HG02970 (cell line): ENCODE measurements around the gene CENPM.
"Not testable (repeated sequence)": the region's sequence is repeated elsewhere in the genome, so short reads cannot be mapped to it uniquely, and the experiment has no call there.

ENCODE experiments used
- ATAC-seq: cut with Tn5 transposase; IDR thresholded peaks from one replicate; pipeline ENCODE4 v1.9.1; 2021; ENCODE audit warnings: mild to moderate bottlenecking, moderate library complexity, moderate number of reproducible peaks; ENCODE audit not compliant: unreplicated experiment, low FRiP score

CENPM gene

DNA sequence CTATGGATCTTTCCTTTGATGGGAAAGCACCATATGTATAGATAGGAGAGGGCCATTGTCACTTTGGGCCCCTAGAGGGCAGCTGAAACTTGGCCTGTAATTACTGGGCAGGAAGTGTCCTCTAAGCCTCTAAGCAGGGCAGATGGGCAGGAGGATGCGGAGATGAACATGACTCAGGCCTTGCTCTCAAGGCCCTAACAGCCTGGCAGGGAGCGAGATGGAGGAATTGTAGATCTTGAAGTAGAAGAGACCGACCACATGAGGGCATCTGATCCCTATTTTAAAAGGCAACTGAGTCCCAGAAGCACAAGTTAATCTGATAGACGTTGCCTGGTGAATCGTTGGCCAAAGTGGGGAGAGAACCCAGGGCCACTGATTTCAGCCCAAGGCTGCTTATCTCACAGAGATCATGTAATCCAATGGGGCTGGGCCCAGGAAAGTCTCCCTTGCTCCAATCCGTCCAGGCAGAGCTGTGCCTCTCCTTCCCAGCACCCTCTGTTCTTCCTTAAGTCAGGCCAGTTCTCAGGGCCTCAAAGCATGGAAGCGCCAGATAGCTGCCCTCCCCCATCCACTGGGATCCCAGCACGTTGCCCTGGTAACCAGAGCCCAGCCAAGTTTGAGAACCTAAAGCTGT lies 19.8 kb upstream of the CENPM start:
- ATAC-seq, result no peak

DNA sequence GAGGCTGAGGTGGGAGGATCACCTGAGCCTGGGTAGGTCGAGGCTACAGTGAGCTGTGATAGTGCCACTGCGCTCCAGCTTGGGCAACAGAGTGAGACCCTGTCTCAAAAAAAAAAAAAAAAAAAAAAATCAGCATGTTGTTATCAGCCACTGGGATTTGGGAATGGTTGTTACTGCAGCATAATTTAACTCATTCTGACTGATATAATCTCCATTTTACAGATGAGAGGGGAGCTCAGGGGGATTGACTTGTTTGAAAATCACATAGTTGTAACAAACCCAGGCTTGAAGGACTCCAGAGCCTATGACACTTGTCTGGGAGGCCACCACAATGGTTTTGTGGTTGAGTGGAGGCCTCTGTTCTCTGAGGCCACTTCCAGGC lies 19.3 kb upstream of the CENPM start:
- no peak for ATAC-seq

DNA sequence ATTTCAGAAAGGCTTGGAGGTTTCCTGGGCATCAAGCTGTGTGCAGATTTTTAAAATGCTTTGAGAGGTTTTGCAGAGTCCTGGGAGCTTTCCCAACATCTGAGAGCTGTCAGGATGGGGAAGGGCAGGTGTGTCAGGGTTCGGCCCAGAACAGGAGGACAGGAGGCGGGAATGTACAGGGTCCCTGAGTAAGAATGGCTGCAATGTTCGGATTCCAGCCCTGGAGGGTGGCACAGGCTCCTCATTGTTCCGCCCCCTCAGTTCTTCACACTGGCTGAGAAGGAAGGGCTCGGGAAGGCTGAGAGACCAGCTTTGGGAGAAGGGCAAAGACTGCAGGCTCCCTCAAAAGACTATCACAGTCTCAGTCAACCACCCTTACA lies 17.1 kb upstream of the CENPM start:
- ATAC-seq, result no peak

DNA sequence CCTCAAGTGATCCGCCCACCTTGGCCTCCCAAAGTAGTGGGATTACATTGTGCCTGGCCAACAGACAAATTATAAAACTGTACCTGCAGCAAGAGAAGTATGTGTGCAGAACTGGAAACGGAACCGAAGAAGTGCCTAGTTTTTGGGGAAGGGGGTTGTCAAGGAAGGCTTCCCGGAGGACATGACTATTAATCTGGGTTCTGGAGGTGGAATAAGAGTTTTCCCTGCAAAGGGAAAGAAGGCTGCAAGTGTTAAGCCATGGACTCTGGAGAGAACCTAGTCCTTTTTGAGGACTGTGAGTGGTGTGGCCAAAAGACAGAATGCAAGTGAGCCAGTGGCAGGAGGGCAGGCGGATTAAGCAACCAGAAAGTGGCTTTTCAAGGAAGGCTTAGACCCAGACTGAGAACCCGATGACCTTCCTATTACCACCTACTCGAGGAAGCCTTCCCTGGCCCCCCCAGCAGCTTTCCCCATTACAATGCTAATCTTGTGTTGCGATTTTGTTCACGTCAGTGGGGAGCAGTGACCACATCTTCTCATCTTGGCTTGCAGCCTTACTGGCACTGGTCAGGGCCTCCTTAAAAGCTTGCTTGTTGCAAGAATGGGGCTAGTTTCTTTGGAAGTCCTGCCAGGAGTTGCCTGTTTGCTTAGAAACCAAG lies 16.6 kb upstream of the CENPM start:
- ATAC-seq, result no peak

DNA sequence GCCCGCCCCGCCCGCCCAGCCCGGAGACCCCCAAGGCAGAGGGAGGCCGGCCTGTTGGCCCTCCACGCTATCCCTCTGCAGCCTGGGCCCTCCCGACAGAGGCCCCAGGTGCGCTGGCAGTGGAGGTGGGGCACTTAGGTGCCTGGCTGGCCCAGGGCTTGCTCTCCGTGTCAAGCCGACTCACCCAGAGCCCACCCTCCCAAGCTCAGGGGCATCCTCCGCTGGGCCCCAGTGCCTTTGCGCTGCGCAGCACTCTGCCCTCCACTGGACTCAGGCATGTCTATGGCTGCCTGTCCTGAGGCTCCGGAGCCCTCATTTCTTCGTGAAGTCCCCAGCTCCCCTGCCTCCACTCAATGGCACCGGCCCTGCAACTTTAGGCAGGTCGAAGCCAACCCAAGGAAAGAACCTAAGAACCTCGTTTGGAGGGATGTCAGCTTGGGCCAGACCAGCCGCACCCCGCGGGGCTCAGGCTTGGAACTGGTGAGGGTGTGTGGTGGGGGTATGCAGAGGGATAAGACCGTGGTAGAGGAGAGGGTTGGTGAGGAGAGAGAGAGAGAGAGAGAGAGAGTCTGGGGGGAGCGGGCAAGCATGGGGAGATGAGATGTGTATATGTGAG lies 11.1 kb upstream of the CENPM start:
- no peak for ATAC-seq

DNA sequence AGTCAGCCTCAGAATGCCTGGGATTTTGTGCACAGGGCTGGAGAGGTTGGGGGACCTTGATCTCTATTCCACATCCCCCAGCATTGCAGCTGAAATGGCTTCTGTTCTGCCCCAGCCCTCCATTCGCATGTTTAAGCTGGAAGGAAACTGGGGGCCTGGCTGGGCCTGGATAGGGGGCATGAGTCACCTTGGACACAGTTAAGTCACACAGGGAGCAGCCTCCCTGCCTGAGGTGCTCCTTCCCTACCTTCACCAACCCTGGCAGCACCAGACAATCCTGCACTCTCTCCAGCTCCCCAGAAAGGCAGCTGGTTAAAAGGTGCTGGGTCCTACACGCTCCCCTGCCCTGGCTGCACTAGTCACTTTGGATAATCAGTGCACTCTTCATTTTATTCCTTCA lies 5.8 kb upstream of the CENPM start:
- ATAC-seq, result no peak

DNA sequence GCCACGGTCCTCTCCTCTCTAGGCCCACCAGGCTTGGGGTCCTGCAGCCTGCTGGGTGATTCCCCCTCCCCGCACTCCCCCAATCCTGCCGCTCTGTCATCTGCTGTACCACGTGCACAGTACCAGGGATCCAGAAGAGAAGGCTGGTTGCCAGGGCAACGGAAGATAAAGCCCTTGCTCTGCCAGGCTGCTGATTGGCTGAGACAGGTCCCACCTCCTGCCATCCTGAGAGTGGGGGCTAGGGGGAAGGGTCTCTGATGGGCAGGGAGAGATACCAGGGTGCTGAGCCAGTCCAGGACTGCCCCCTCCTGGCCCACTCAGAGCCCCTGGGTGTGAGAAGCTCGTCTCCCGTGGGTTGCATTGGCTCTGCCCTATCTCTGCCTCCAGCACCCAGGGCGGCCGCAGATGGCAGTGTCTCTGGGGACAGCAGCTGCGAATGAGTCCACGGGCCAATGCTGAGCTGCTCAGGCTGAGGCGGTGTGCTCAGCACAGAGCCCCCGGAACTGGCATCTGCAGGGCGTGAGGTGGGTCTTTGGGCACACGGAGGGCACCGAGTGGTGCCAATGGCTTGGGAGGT lies 5.0 kb upstream of the CENPM start, which contains the start of gene SMIM45:
Gene SMIM45, plus strand, starts transcription at position 253 of the 577 bp plus-strand sequence.
- no peak for ATAC-seq

DNA sequence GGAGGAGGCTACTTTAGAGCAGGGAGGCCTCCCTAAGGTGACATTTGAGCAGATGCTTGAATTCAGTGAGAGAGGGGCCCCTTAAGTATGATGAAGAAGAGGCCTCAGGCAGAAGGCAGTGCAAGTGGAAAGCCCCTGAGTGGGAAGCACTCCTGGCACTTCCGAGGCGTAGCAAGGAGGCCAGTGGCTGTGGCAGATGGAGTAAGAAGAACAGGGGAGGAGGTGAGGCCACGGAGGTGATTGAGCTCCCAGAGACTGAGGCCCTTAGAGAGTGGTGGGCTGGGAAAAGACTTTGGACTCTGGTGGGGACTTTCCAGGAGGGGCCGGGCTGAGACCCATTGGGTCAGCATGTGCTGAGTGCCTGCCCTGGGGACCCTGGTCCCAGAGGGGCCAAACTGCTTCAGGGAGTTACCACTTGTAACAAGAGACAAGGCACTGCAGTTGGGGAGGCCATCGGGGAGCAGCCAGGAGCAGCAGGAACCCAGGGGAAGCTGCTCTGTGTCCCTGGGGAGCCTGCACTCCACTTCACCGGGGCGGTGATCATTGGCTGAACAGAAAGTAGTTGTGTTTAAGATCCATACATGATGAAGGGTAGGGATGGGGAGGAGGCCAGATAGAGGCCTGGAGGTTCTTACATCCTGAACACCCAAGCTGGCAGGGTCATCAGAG lies 2.5 kb upstream of the CENPM start:
- no peak for ATAC-seq

DNA sequence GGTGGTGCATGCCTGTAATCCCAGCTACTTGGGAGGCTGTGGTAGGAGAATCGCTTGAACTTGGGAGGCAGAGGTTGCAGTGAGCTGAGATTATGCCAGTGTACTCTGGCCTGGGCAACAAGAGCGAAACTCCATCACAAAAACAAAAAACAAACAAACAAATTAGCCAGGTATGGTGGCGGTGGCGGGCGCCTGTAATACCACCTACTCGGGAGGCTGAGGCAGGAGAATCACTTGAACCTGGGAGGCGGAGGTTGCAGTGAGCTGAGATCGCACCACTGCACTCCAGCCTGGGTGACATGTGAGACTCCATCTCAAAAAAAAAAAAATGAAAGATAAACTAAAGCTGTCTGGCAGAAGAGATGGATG lies 2.0 kb upstream of the CENPM start:
- ATAC-seq, result not testable (repeated sequence)

DNA sequence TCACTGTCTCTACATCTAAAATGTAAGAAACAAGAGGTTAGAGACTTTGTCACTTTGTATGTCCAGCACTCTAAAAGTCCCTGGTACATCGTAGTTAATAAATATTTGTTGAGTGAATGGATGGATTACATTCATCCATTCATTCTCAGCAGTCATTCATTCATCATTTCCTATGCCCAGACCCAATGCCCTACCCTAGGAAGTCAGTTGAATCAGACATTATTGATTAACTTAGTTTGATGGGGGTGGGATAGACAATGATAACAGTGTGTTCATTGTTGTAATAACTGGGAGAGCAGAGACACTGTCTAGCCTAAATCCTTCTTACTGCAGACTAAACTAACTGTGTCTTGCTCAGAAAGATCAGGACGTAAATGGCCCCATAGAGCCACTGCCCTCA lies 1.2 kb upstream of the CENPM start:
- no peak for ATAC-seq

DNA sequence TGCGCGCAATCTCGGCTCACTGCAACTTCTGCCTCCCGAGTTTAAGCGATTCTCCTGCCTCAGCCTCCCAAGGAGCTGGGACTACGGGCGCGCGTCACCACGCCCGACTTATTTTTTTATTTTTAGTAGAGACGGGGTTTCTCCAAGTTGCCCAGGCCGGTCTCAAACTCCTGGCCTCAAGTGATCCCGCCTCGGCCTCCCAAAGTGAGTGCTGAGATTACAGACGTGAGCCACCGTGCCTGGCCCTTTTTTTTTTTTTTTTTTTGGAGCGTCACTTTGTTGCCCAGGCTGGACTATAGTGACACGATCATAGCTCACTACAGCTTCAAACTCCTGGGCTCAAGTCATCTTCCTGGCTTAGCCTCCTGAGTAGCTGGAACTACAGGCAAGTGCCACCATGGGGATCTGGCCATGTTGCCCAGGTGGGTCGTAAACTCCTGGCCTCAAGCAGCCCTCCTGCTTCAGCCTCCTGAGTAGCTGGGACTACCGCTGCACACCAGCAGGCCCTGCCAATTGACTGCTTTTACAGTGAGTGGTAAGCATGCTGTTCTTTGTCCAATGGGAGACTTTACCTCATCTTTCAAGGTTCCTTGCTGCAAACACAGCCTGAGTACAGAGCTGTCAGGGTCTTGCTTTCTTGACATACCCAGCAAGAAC lies 600 bp upstream of the CENPM start:
- no peak for ATAC-seq

DNA sequence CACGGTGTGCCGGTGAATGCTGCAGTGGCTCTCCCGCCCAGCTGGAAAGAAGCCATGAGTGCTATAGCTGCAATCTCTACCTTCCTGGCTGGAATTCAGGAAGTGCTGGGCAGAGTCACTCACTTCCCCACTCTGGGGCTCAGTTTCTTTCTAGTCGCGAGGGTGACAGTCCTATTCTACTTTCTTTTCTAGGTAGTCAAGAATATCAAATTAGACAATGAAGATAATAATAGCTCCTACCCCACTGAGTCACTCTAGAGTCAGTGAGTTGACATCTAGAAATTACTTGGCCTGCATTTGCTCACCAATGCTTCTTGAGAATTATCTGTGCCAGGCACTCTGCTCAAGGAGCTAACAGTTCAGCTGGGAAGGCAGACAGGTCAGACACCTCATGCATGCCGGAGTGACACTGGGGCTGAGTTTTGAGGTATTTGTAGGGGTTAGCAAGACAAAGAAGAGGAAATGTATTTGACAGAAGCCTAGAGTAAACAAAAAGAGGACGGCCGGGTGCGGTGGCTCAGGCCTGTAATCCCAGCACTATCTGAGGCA lies 3.2 kb downstream of the CENPM start:
- ATAC-seq, result no peak

DNA sequence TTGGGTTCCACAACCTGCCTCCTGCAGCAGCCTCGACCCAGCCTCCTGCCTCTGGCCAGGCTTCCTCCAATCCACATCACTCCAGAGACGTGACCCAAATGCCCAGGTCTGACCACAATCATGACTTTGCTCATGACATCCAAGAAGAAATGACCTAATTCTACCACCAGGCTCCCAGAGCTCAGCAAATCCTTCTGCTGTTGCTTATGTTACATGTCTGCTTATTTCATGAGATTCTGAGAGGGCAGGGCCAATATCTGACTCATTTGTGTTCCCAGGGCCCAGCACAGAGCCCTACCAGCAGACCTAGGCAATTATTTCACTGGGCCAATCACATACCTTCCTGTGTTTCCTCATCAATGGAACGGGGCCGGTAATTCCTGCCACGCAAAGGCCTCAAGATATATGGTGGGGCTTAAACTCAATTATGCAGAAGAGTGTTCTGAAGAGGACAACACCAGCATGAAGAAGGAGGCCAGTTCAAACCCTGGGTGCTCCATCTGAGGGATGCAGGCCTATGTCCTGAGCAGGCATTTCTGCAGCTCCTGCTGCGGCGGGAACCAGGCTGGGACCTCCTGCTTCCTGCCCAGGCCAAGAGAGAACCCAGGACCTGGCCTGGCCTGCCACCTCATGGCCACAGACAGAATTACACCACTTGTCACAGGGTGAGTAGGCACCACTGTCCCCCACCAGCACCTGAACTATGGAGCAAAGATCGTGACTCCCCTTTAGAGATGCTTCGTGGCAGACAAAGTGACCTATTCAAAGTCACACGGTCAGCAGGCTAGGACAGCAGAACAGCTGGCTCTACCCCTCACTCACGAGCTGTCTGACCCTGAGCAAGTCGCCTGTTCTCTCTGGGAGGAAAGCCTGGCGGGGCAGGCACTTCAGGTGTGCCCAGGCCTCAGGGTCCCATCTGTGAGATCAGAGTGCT lies 5.9 kb downstream of the CENPM start:
- no peak for ATAC-seq

DNA sequence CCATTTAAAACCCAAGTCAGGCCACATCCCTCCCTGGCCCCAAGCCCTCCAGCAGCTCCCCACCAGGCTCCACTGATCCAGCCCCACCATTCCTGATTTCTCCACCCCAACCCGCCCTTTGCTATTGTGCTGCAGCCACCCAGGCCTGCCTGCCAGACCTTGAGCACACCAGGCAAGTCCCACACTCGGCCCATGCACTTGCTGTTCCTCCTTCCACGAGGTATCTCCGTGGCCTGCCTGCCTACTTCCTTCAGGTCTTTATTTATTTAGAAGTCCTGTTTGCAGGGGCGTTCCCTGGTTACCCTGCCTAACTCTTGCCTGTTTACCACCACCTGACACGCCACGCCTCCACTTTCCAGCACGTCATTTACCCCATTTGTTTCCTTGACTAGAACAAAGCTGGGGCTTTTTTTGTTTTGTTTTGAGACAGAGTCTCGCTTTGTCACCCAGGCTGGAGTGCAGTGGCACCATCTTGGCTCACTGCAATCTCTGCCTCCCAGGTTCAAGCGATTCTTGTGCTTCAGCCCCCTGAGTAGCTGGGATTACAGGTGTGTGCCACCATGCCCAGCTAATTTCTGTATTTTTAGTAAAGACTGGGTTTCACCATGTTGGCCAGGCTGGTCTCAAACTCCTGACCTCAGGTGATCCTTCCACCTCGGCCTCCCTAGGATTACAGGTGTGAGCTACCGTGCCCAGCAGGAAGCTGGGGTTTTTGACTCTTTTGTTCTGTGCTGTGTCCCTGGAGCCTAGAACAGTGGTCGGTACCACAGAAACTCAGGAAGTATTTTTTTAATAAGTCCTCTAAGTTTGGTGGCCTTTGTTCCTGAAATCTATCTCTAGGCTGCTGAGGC lies 6.7 kb downstream of the CENPM start:
- peak; percentile 48 for ATAC-seq

DNA sequence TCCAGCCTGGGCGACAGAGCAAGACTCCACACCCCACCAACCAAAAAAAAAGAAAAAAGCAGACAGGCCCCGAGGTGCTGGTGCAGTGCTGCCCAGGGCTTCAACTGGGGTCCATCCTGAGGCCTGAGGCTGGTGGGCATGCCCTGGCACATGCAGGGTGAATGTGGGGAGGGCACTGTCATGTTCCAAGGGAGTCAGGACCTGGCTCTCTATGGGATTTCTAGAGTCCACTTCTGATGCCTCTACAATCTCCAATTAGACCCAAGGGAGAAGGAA lies 10.1 kb downstream of the CENPM start:
- ATAC-seq, result no peak

DNA sequence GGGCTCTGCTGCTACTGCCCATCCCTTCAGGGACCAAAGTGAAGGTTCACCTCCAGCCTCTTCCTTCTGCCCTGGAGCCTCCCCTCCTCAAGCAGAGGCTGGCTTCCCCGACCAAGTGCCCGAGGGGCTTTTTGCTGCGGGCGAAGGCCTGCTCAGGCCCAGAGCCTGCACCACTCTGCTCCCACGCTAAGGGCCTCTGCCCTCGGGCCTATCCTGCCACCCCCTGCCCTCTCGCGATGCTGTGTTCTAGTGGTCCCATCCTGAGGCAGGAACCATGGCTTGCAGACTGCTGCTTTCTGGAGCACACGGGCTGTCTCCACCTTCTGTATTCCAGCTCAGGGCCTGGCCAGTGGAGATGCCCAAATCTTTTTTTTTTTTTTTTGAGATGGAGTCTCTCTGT lies 11.4 kb downstream of the CENPM start:
- ATAC-seq, result no peak

DNA sequence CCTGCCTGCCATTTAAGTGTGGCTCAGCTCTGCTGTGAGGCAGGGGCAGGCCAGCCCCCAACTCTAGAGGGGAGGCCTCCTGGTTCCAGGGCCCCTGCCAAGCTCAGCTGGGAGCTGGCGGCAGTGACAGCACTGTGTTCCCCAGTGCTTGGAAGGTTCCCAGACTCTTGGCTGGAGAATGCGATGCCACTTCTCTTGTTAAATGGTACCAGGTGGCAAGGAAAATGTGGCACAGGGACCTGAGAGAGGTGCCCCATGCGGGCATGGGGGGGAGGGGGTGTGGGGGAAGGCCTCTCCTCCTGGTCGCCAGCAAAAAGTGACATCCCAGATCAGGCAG lies 12.0 kb downstream of the CENPM start:
- no peak for ATAC-seq

DNA sequence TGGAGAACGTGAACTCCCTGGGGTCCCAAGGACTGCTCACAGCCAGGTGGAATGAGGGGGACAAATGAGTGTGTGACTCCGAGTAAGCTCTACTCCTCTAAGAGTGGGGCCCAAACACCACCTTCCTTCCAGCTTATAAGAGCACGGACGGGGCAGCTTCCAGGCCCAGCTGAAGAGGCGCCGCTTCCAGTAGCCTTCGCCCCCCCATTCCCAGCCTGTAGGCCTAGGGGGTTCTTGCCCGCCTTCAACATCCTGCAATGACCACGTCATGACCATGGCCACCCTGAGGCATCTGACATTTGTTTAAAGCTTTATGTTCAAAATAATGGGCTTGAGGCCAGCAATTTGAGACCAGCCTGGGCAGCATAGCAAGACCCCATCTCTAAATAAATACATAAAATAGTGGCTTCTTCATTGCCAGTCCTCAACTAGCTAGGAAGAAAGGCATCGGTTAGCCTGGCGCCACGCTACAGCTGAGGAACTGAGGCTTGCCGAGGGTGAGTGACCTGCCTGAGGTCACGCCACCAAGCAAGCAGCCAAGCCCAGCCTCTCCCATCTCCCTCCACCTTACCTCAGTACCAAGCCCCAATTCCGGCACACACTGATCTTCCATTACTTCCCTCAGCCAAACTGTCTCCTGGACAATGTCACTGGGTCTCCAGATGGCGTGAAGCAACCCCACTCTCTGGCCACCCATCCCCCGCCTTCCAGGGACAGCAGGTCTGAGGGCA lies 12.5 kb downstream of the CENPM start:
- no peak for ATAC-seq
